ENCODE measurements around the gene YTHDF1.

DNA sequence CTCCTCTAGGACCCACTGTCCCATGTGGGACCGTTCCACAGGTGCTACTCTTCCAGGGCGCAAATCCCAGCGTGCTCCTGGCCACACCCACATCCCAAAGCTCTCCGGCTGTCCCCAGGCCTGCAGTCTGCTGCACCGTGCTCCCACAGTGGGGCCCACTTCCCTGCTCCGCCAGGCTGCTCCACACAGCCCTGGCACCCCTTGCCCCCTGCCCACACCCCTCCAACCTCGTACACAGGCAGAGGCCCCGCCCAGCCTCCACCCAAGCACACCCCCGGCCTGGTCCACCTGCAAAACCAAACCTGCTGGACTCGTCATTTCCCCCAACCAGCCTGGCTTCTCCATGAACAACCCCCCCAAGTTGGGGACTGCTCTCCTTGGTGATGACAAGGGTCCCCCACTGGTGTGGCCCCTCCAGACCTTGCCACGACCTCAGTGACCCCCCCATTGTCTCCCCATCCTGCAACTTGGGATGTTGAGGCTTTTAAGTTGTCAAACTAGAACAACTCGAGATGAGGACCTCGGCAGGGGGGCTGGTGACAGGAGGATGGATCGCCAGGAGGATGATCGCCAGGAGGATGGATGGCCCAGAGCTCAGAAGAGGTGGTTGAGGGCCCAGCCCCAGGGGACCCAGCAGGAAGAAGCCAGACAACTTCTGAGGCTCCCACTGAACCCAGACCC, 27.1 kb downstream of the YTHDF1 start:
- TF ChIP-seq, protein P1, sequence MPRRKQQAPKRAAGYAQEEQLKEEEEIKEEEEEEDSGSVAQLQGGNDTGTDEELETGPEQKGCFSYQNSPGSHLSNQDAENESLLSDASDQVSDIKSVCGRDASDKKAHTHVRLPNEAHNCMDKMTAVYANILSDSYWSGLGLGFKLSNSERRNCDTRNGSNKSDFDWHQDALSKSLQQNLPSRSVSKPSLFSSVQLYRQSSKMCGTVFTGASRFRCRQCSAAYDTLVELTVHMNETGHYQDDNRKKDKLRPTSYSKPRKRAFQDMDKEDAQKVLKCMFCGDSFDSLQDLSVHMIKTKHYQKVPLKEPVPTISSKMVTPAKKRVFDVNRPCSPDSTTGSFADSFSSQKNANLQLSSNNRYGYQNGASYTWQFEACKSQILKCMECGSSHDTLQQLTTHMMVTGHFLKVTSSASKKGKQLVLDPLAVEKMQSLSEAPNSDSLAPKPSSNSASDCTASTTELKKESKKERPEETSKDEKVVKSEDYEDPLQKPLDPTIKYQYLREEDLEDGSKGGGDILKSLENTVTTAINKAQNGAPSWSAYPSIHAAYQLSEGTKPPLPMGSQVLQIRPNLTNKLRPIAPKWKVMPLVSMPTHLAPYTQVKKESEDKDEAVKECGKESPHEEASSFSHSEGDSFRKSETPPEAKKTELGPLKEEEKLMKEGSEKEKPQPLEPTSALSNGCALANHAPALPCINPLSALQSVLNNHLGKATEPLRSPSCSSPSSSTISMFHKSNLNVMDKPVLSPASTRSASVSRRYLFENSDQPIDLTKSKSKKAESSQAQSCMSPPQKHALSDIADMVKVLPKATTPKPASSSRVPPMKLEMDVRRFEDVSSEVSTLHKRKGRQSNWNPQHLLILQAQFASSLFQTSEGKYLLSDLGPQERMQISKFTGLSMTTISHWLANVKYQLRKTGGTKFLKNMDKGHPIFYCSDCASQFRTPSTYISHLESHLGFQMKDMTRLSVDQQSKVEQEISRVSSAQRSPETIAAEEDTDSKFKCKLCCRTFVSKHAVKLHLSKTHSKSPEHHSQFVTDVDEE (CRISPR knock-in tag; IDR thresholded peaks at IDR 0.05), result no peak
- no peak for TF ChIP-seq ARNTL (CRISPR knock-in tag; IDR thresholded peaks at IDR 0.05; ENCODE audit: borderline replicate concordance, low read depth)
- TF ChIP-seq CSRNP3 (CRISPR knock-in tag; IDR thresholded peaks at IDR 0.05), result no peak
- TF ChIP-seq, protein P2, sequence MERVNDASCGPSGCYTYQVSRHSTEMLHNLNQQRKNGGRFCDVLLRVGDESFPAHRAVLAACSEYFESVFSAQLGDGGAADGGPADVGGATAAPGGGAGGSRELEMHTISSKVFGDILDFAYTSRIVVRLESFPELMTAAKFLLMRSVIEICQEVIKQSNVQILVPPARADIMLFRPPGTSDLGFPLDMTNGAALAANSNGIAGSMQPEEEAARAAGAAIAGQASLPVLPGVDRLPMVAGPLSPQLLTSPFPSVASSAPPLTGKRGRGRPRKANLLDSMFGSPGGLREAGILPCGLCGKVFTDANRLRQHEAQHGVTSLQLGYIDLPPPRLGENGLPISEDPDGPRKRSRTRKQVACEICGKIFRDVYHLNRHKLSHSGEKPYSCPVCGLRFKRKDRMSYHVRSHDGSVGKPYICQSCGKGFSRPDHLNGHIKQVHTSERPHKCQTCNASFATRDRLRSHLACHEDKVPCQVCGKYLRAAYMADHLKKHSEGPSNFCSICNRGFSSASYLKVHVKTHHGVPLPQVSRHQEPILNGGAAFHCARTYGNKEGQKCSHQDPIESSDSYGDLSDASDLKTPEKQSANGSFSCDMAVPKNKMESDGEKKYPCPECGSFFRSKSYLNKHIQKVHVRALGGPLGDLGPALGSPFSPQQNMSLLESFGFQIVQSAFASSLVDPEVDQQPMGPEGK (CRISPR knock-in tag; IDR thresholded peaks at IDR 0.05; ENCODE audit: borderline replicate concordance), result no peak
- TF ChIP-seq ZNF8 (CRISPR knock-in tag; IDR thresholded peaks at IDR 0.05), result no peak
